Measurements from ENCODE around the gene IL23R.
"Not testable (repeated sequence)": the region's sequence is repeated elsewhere in the genome, so short reads cannot be mapped to it uniquely, and the experiment has no call there.

The IL23R gene

DNA sequence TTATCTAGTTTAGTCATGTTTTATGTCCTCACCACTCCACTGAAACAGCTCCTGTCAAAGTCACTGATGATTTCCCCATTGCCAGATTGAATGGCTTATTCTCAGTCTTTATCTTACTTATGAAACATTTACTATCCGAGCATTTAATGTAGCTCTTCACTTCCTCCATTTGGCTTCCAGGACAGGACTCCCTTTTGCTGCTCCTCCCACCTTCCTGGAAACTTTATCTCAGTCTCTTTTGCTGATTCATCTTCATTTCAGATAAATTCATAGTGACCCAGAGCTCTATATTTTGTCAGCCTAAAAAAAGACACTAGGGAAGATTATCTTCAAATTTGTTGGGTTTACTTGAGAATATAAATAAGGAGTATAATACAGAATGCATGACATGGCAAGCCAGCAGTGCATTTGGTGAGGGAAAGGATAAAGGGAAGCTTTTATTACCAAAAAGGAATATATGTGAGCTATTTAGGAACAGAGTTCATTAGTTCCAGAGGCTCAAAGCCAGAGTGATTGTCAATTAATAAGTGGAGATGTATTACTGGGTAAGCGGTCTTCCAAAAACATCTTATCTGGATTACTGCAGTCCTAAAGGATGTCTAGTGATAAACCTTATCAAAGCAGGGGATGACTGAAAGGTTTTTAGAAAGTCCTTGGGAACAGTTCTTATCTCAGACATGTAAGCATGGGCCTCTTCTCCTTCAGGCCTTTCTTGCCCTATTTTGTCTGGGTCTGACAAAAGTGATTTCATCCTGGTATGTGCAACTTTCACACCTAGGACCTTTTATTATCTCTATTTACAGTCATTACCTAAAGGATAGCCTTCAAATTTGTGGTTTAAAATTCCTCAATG, 25.6 kb downstream of the IL23R start:
- DNase-seq = no peak

DNA sequence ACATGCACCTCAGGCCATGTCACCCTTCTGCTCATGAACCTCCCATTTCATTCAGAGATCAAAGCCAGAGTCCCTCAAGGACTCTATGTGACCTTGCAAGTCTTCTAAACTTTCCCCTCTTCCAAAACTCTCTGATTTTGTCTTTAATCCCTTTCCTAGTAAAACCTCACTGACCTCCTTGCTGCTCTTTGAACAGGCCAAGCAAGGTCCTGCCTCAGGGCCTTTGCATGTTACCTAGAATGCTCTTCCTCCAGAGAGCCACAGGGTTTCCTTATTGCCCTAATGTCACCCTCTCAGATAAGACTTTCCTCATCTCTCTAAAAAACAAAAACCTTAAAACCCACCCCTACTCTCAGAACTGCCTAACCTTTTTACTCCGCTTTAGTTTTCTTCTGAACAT, 26.6 kb downstream of the IL23R start:
- DNase-seq = no peak

DNA sequence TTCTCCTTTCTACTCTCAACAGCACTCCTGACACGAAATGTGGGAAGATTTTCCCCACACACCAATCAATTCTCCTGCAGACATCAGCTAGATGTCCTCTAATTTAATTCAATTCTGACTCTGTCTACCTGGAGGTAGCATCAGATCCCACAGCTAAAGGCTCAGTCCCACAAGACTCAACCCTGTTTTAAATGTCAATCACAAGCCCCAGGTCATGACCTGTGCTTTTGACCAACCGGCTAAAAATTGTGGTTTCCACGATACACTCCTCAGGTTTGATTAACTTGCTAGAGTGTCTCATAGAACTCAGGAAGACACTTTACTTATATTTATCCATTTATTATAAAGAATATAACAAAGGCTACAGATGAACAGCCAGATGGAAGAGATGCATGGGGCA, 27.4 kb downstream of the IL23R start:
- no peak for DNase-seq

DNA sequence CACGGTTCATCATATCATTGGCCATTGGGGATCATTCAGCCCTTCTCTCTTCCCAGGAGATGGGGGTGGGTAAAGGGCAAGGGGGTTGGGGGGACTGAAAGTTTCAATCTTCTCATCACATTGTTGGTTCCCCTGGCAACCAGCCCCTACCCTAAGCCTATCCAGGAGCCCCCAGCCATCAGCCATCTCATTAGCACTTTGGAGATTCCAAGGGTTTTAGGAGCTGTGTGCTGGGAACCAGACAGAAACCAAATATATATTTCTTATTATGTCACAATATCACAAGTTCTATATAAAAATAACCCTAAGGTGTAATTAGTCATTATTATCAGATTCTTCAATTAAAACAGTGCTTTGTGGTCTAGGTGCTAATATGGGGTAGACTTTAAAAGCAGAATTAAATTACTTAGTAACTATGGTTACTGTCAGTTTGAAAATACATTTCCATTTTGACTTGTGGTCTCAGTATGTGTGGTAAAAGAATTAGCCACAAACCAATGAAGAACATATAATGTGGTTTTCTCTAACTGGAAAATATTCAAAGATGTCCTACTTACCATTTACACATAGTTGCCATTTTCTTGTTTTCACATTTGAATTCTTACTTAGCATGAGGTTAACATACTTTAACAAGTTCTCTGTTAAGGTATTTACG, 28.1 kb downstream of the IL23R start:
- DNase-seq = no peak

DNA sequence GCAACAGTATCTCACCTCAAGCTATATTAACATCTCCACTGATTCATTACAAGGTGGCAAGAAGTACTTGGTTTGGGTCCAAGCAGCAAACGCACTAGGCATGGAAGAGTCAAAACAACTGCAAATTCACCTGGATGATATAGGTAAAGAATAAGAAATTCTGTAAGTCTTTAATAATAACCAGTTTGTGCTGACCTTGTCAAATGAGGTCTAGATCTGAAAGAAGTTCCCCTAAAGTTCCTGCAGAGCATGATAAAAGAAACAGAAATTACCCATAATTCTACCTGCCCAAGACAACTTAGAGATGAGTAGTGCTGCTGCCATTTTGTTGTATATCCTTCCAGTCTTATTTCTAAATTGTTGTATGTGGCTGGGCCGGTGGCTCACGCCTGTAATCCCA, 34.5 kb downstream of the IL23R start:
- DNase-seq = no peak

DNA sequence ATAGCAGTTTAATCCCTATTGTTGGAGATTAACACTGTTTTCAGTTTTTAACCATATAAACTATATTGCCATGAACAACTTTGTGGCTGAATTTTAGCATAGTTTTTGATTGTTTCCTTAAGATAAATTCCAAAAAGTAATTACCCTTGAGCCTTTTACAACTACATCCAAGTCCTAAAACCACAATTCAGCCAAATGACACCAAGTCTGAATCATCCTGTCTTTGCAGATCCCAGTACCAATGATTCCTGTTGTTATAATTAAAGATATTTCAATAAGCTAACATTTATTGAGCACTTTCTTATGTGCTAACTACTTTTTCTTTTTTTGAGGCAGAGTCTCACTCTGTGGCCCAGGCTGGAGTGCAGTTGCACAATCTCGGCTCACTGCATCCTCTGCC, 35.6 kb downstream of the IL23R start:
- DNase-seq = no peak

DNA sequence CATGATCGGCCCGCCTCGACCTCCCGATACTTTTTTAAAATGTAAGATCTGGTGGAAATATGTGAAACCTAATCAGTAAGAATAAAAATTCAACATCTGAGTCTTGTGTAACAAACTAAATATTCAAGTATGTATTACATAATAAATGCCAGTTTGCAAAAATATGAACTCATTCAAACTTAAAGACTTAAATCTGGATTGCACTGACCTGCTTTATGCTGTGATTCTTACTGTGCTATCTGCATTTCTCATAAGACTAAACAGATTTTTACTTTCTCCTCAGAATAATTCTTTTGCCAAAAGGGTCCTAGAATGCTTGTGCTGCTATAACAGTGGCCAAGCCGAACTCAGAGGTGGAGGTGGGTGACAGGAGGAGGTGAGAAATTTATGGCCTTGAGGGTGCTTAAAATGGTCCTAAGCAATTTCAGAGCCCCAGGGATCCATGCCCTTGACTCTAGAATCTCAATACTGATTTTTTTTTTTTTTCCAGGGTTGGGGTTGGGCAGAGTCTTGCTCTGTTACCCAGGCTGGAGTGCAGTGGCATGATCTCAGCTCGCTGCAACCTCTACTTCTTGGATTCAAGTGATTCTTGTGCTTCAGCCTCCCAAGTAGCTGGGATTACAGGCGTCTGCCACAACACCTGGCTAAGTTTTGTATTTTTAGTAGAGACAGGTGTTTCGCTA, 38.2 kb downstream of the IL23R start:
- DNase-seq = no peak

DNA sequence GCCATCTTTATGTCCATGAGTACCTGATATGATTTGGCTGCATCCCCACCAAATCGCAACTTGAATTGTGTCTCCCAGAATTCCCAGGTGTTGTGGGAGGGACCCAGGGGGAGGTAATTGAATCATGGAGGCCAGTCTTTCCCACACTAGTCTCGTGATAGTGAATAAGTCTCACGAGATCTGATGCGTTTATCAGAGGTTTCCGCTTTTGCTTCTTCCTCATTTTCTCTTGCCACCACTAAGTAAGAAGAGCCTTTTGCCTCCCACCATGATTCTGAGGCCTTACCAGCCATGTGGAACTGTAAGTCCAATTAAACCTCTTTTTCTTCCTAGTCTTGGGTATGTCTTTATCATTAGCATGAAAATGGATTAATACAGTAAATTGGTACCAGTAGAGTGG, 41.1 kb downstream of the IL23R start:
- not testable (repeated sequence) for DNase-seq

DNA sequence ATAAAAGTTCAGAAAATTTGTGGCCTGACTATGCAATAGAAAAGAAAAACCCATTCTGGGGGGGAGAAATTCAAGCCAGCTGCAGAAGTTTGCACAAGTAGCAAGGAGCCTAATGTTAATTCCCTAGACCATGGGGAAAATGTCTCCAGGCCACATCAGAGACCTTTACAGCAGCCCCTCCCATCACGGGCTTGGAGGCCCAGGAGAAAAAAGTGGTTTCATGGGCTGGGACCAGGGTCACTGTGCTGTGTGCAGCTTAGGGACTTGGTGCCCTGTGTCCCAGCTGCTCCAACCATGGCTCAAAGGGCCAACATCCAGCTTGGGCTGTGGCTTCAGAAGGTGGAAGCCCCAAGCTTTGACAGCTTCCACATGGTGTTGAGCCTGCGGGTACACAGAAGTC, 42.0 kb downstream of the IL23R start:
- DNase-seq = no peak

DNA sequence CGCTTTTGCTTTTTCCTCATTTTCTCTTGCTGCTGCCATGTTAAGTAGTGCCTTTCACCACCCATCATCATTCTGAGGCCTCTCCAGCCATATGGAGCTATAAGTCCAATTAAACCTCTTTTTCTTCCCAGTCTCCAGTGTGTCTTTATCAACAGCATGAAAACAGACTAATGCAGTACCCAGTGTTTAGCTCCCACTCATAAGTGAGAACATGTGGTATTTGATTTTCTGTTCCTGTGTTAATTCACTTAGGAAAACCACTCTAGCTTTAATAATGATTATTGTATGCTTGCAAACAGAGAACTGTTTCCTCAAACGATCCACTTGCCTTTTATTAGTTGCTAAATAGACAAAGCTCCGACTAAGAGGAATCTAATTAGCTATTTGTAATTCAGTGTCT, 43.3 kb downstream of the IL23R start:
- no peak for DNase-seq

DNA sequence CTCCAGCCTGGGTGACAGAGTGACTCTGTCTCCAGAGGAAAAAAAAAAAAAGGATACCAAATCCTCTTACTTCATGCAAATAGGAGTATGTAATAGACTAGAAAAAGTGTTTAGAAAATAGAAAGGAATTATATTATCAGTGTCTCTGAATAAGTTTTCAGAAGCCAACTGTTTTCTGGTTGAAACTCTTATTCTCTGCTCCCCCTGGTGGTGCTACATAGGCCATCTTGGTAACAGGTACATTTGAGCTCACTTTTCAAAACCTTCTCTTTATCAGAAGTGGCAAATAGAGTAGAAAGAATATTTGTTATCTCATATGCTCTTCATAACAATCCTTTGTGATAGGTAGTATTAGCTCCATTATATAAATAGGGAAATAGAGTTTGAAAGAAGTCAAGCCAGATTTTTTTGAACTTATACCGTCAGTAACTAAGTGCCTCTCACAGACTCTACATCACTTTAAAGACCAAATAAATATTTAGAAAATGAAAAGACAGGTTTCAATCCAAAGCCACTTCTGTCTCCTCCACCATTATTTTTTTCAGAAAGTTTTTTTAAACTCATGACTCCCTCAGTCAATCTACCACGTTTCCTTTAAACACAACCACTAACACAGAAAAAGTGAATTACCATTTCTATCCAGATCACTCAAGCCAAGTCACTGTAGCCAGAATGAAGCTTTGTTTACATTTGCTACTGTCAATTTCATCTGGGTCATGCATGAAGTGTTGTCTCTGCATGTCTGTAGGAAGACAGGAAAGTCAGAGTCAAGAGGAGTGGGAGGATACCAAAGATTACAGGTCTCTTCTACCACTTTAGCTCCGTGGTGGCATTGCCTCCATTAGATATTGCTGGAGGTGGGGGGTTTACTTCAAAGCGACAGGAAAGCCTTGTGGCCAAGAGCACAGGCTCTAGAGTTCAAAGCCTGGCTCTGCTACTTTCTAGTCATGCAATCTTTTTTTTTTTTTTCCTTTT, 45.6 kb downstream of the IL23R start:
- DNase-seq = peak in 3 of 56 donors; percentile 1 to 22 (median 3)

DNA sequence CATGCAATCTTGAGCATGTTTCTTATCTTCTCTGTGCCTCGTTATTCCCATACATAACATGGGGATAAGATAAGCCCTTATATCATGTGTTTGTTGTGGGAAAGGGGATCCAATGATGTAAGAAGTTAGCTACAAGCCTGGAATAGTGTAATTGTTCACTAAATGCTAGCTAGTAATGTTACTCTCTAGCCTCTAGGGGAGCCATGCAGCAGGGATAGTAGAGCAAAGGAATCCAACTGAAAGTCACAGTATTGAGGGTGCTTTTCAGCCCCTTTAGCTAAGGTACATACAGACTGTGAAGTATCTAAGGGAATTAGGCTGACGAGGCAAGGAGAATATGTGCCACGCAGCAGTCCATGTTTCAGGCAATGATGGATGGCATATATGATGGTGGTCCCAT, 46.9 kb downstream of the IL23R start:
- no peak for DNase-seq

DNA sequence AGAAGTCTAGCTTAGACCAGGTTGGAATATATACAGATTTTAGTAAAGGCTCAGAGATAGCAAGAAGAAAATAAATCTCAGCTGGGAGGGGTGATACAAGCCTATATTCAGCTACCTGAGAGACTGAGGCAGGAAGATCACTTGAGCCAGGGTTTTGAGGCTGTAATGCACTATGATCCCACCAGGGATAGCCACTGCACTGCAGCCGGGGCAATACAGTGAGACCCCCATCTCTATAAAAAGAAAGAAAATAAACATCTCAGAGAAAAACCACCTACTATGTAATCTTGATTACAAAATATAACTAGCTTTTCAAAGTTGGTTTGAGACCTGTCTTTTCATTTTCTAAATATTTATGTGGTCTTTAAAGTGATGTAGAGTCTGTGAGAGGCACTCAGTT, 47.7 kb downstream of the IL23R start:
- DNase-seq = no peak

DNA sequence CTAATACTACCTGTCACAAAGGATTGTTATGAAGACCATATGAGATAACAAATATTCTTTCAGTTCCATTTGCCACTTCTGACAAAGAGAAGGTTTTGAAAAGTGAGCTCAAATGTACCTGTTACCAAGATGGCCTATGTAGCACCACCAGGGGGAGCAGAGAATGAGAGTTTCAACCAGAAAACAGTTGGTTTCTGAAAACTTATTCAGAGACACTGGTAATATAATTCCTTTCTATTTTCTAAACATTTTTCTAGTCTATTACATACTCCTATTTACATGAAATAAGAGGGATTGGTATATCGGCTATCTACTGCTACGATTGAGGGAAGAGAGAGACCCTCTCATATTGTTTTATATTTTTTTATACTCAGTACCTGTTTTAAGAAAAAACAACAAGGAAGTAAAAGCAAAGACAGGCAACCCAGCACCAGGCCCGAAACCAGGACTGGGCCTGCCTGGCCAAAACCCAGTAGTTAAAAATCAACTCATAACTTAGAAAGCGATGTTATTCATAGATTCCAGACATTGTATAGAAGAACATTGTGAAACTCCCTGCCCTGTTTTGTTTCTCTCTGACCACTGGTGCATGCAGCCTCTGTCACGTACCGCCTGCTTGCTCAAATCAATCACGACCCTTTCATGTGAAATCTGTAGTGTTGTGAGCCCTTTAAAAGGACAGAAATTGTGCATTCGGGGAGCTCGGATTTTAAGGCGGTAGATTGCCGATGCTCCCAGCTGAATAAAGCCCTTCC, 48.3 kb downstream of the IL23R start:
- DNase-seq = peak in 1 of 56 donors; percentile 3

DNA sequence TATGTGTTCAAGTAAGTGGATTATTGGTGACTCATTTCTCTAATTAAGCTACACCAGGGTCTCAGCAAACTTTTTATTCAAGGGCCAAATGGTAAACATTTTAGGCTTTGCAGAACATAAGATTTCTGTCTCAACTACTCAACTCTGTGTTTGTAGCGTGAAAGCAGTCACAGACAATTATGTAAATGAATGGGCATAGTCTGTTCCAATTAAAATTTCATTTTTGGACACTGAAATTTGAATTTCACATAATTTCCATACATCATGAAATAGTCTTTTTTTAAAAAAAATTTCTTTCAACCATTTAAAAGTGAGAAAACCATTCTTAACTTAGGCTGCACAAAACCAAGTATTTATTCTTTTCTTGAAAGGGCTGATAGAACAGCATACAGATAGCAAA, 50.1 kb downstream of the IL23R start:
- no peak for DNase-seq

DNA sequence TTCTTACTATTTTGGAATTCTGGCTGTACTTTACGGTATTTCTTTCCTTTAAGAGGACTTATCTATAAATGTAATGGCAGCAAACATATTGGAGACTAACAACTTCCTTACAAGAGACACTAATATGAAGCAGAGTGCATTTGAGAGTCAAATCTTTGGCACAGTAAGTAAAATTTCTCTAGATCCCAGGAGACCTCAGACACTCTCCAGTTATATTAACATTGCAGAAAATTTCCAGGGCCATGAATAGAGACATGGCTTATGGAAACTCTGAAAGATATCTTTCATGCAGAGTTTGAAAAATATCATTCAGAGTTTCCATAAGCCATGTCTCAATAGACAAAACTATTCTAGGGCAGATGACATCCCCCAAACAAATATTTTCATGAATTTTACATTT, 51.2 kb downstream of the IL23R start:
- no peak for DNase-seq

DNA sequence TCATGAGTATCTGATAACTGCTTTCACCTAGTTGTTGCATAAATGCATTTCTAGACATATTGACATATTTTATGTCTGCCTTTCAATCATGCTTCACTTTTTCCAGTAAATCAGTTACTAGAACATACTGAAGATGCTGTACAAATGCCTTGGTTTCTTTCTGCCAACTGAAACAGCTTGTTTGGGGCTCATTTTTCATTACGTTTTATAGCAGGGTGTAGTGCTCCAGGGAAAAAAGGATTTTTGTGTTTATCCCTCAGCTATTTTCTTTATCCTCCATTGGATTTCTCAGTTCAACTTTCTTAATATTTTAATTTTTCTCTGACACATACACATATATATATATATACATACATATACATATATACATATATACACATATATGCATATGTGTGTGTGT, 51.7 kb downstream of the IL23R start:
- no peak for DNase-seq

DNA sequence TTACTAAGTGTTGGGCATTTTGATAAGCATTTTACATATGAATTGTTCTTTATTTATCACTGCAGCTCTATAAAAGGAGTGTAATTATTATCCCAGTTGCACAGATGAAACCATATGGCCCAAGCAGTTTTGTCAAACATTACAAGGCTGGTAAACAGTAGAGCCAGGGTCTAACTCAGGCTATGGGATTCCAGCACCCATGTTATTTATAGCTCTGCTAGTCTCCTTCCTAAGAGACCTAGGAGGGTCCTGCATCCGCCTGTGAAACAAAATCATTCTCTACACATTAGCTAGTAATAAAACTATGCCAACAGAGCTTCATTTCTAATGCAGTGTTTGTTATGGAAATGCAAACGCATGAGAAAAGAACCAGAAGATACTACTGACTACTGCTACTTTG, 58.6 kb downstream of the IL23R start:
- no peak for DNase-seq

DNA sequence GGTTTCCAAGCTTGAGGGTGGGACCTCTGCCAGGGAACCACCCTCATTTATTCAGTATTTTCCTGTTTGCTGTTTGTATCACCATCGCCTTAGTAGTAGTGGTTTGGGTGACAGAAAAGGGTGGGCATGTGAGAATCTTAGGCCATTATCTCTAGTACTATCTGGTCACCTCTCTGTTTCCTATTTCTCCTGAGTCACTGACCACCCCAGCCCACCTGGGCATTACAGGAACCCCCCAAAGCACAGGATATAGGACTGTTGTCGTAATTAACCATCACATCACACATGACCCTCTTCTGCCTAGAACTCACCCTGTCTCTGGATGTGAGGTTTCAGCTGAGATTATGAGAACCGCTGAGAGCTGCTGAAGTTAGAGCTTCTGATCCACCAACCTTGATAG, 60.4 kb downstream of the IL23R start:
- DNase-seq = no peak

DNA sequence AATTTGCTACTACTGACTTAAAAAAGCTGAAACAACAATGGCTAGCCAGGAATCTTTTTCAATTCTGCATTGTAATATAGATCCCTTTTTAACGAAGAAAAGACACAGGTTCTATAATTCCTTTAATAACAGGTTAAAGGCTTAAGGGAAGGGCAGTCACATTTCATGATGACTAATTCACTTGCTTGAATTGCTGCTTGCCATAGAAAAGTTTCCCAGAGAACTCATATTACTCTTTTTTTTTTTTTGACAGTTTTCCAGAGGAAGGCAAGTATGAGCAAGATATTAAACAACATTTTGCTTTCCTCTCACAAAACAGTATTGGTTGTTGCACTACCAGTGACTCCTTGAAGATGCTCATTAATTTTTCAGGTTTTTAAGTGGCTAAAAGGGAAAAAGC, 60.9 kb downstream of the IL23R start:
- DNase-seq = no peak

DNA sequence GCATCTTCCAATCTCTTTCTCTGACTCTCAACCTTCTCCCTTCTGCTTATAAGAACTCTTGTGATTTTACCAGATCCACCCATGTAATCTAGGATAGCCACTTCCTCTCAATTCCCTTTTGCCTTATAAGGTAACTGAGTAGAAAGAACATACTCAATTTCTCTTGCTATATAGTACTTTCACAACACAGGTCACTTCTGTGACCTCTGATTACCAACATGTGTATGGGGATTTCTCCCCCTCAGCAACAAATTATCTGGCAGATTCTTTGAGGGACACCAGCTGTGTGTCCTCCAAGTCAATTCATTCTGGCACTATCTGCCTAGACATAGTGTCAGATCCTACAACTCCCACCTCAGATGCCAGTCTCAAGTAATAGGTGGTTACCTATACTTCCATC, 62.5 kb downstream of the IL23R start:
- no peak for DNase-seq
